SU-DHL-6 (cell line): Measurements from ENCODE around the gene PRPF18.

ENCODE experiments used
- H2AFZ ChIP-seq: fragments of 200-600 bp; sonication (generic); 2 replicates; pipeline ENCODE4 v1.6.1; 2014; ENCODE audit warnings: low read depth, mild to moderate bottlenecking, moderate library complexity, mixed read lengths, antibody characterized with exemption, low read length; ENCODE audit not compliant: severe bottlenecking
- H3F3A ChIP-seq: fragments of 200-600 bp; shearing (Covaris generic); 2 replicates; pipeline ENCODE4 v1.6.0; 2016; ENCODE audit warnings: antibody characterized with exemption, mild to moderate bottlenecking; ENCODE audit not compliant: insufficient read depth
- H3K27ac ChIP-seq: fragments of 200-600 bp; sonication (generic); 2 replicates; pipeline ENCODE4 v1.5.1; 2016; ENCODE audit warnings: low read depth, mild to moderate bottlenecking, low read length, moderate library complexity, mixed read lengths
- H3K27me3 ChIP-seq: fragments of 200-600 bp; sonication (generic), shearing (Covaris generic); 2 replicates; pipeline ENCODE4 v1.6.0; 2014; ENCODE audit warnings: mild to moderate bottlenecking, low read length
- H3K36me3 ChIP-seq: fragments of 200-600 bp; sonication (generic); 2 replicates; pipeline ENCODE4 v1.6.1; 2014; ENCODE audit warnings: mild to moderate bottlenecking, low read length, mixed read lengths
- H3K4me2 ChIP-seq: fragments of 300-600, 200-600 bp; shearing (Covaris generic), sonication (generic); 2 replicates; pipeline ENCODE4 v1.6.0; 2014; ENCODE audit warnings: low read length, low read depth, mild to moderate bottlenecking; ENCODE audit not compliant: poor library complexity, severe bottlenecking
- H3K4me3 ChIP-seq: fragments of 200-600 bp; sonication (generic); 2 replicates; pipeline ENCODE4 v1.5.1; 2014; ENCODE audit warnings: antibody characterized with exemption, low read length, mild to moderate bottlenecking, mixed read lengths; ENCODE audit not compliant: insufficient read depth, poor library complexity, severe bottlenecking
- H3K79me2 ChIP-seq: fragments of 200-600 bp; sonication (generic); 2 replicates; pipeline ENCODE4 v1.6.1; 2014; ENCODE audit warnings: mild to moderate bottlenecking, low read length, moderate library complexity; ENCODE audit not compliant: insufficient read depth
- H3K9ac ChIP-seq: fragments of 200-600 bp; sonication (generic); 2 replicates; pipeline ENCODE4 v1.7.0; 2014; ENCODE audit warnings: mild to moderate bottlenecking, low read length
- H3K9me2 ChIP-seq: fragments of 200-600 bp; sonication (generic); replicated peaks from 2 replicates; pipeline ENCODE4 v1.6.1; 2014; ENCODE audit warnings: low read length; ENCODE audit not compliant: insufficient read depth
- H3K9me3 ChIP-seq: fragments of 200-600 bp; sonication (generic); 2 replicates; pipeline ENCODE4 v1.6.1; 2014; ENCODE audit warnings: low read length, mixed read lengths; ENCODE audit not compliant: insufficient read depth
- H4K20me1 ChIP-seq: fragments of 200-600 bp; sonication (generic); 2 replicates; pipeline ENCODE4 v1.6.1; 2014; ENCODE audit warnings: low read depth, mild to moderate bottlenecking, antibody characterized with exemption, low read length, moderate library complexity, mixed read lengths
- EZH2phosphoT487 ChIP-seq: fragments of 200-600 bp; sonication (generic), shearing (Covaris generic); conservative IDR thresholded peaks from 2 replicates; pipeline ENCODE4 v1.6.1; 2018; ENCODE audit warnings: mild to moderate bottlenecking, antibody characterized with exemption, low read length, moderate library complexity, mixed read lengths
- TF ChIP-seq, protein P1 (sequence below): fragments of 200-600 bp; sonication (generic); IDR thresholded peaks from one replicate; pipeline ENCODE4 v1.5.1; 2017; ENCODE audit warnings: antibody characterized with exemption, mild to moderate bottlenecking, low read length, moderate library complexity; ENCODE audit not compliant: insufficient read depth, poor library complexity, severe bottlenecking

Gene PRPF18

GRCh38 chr10:13671904-13672303 lies 85.1 kb downstream of the PRPF18 start:
- H2AFZ ChIP-seq: no peak overlapping the region
- no peaks in the 10 kb centered on the region for H3K27me3 ChIP-seq
- no peaks in the 10 kb centered on the region for H3K9me3 ChIP-seq
- no peaks in the 10 kb centered on the region for H4K20me1 ChIP-seq
- no peaks in the 10 kb centered on the region for H3K9me2 ChIP-seq
- no peak for TF ChIP-seq EZH2phosphoT487
- TF ChIP-seq, protein P1, sequence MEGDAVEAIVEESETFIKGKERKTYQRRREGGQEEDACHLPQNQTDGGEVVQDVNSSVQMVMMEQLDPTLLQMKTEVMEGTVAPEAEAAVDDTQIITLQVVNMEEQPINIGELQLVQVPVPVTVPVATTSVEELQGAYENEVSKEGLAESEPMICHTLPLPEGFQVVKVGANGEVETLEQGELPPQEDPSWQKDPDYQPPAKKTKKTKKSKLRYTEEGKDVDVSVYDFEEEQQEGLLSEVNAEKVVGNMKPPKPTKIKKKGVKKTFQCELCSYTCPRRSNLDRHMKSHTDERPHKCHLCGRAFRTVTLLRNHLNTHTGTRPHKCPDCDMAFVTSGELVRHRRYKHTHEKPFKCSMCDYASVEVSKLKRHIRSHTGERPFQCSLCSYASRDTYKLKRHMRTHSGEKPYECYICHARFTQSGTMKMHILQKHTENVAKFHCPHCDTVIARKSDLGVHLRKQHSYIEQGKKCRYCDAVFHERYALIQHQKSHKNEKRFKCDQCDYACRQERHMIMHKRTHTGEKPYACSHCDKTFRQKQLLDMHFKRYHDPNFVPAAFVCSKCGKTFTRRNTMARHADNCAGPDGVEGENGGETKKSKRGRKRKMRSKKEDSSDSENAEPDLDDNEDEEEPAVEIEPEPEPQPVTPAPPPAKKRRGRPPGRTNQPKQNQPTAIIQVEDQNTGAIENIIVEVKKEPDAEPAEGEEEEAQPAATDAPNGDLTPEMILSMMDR: no peak
- H3K27ac ChIP-seq: no peak overlapping the region
- no peaks in the 10 kb centered on the region for H3F3A ChIP-seq
- no peaks in the 10 kb centered on the region for H3K79me2 ChIP-seq
- H3K9ac ChIP-seq: no peak overlapping the region
- H3K36me3 ChIP-seq: no peaks in the 10 kb centered on the region
- no peak overlapping the region for H3K4me3 ChIP-seq
- no peak overlapping the region for H3K4me2 ChIP-seq

- Histone ChIP-seq H3K4me3 (no peak overlapping the region), H3K36me3 (no peaks in the 10 kb centered on the region), H4K20me1 (no peaks in the 10 kb centered on the region), H3K27ac (no peak overlapping the region), H3F3A (no peaks in the 10 kb centered on the region), H3K9me2 (no peaks in the 10 kb centered on the region), H3K9me3 (no peaks in the 10 kb centered on the region), H2AFZ (no peak overlapping the region), H3K79me2 (no peaks in the 10 kb centered on the region), H3K9ac (no peak overlapping the region), H3K4me2 (no peak overlapping the region), H3K27me3 (no peaks in the 10 kb centered on the region)
- TF ChIP-seq, protein P1: no peak
- no peak for TF ChIP-seq EZH2phosphoT487
Measured at GRCh38 chr10:13672548-13672947, 85.8 kb downstream of the PRPF18 start.

GRCh38 chr10:13673156-13673555 lies 86.4 kb downstream of the PRPF18 start:
- Histone ChIP-seq H3K27me3 (no peaks in the 10 kb centered on the region), H3F3A (no peaks in the 10 kb centered on the region), H3K79me2 (no peaks in the 10 kb centered on the region), H3K27ac (no peak overlapping the region), H3K9me2 (no peaks in the 10 kb centered on the region), H3K4me2 (no peak overlapping the region), H2AFZ (no peak overlapping the region), H3K4me3 (no peak overlapping the region), H3K9ac (no peak overlapping the region), H4K20me1 (no peaks in the 10 kb centered on the region), H3K36me3 (no peaks in the 10 kb centered on the region), H3K9me3 (no peaks in the 10 kb centered on the region)
- TF ChIP-seq, protein P1: no peak
- no peak for TF ChIP-seq EZH2phosphoT487
